IPS DF 6.9 (cell line): Measurements from ENCODE around the gene FAM83G.

Experiments
- DNase-seq: peaks from one replicate; pipeline ENCODE4 v3.0.0-alpha.2; 2013; ENCODE audit warnings: low read depth, low spot score
- H3K27ac ChIP-seq: one replicate; pipeline ENCODE4 v1.5.1; 2013; ENCODE audit warnings: low read length, control low read depth
- H3K27me3 ChIP-seq: 2 replicates; pipeline ENCODE4 v1.6.1; 2013; ENCODE audit warnings: mild to moderate bottlenecking, low read length; ENCODE audit not compliant: control insufficient read depth, insufficient read depth
- H3K36me3 ChIP-seq: 2 replicates; pipeline ENCODE4 v1.6.1; 2013; ENCODE audit warnings: low read length; ENCODE audit not compliant: control insufficient read depth, insufficient read depth
- H3K4me1 ChIP-seq: 2 replicates; pipeline ENCODE4 v1.6.1; 2013; ENCODE audit warnings: low read length; ENCODE audit not compliant: control insufficient read depth, insufficient read depth
- H3K4me3 ChIP-seq: 2 replicates; pipeline ENCODE4 v1.5.1; 2013; ENCODE audit warnings: mild to moderate bottlenecking, low read length
- H3K9me3 ChIP-seq: 2 replicates; pipeline ENCODE4 v1.6.1; 2013; ENCODE audit warnings: low read length, inconsistent platforms; ENCODE audit not compliant: control insufficient read depth, insufficient read depth
- WGBS: extraction: QIAGEN DNeasy Blood & Tissue Kit; methylation state at CpG from one replicate; pipeline ENCODE4 v1.1.7; 2013; ENCODE audit warnings: mixed read lengths, missing lambda C conversion rate; ENCODE audit not compliant: insufficient read length, insufficient coverage; 5-methylcytosine and 5-hydroxymethylcytosine counted together

FAM83G gene

DNA sequence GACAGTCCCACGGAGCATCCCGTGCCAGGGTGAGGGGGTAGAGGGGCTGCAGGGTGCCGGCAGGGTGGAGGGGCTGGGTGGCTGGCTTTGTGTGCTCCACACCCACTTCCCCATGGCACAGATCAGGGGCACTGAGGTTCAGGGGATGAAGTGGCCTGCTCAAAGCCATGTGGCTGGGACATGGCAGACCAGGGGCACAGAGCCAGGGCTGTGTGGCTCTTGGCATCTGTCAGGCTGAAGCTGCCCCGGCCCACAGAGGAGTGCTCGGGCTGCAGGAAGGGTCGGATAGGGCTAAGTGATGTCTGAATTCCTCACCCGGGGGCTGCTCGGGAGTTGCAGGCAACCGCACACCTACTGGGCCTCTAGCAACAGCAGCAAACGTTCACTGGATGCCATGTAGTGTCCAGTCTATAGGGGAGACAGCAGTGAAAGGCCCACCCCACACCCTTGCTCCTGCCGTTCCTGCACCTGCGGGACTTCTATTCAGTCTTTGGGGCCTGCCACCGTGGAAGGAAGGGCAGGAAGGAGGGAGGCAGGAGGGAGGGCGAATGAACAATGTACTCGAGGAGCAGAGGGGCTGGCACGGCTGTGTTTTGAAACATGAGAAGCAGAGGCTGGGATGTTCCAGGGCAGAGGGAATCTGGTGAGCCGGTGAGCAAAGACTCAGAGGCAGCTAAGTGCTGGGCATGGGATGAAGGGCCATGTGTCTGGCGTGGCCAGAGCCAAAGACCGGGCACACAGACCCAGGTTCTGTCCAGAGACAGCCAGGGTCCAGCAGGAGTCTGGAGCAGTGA, 37.5 kb downstream of the FAM83G start:
- no peaks in the 10 kb centered on the region for H3K27me3 ChIP-seq
- no peaks in the 10 kb centered on the region for H3K9me3 ChIP-seq
- peak; percentile 22 for DNase-seq
- peaks cover 11% of the 10 kb centered on the region for H3K36me3 ChIP-seq
- peaks cover 8% of the 10 kb centered on the region for H3K4me1 ChIP-seq
- H3K27ac ChIP-seq = no peak overlapping the region
- H3K4me3 ChIP-seq = no peak overlapping the region
- no CpG with 5 or more reads among the region's 19 CpGs for WGBS

DNA sequence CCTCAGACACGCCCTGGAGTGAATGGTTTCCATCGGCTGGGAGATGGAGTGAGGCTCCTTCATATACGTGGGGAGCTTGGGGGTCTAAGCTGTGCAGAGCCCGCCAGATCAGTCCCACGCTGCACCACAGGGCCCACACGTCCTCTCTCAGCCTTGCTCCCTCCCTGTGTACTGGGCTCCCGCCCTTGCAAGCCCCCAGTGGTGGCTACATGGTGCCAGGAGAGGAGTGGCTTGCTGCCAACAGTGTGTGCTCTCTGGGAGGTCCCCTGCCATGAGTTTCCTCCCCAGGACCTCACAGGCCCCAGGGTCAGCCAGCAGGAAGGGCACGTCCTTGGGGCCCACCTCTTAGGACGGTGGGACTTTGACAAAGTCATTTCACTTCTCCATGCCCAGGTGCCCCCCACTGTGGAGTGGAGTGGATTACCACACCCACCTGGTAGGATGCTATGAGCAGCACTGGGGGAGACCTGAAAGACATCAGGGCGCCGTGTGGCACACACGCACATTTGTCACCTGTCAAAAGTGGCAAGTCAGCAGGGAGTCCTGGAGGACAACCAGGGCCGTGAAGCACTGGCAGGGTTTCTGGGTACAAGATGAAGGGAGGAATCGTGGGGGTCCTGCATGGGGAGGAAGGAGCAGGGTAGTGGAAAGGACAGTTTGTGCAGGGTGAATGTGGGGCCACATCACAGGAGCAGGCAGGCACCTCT, 38.9 kb downstream of the FAM83G start:
- peaks cover 8% of the 10 kb centered on the region for H3K4me1 ChIP-seq

DNA sequence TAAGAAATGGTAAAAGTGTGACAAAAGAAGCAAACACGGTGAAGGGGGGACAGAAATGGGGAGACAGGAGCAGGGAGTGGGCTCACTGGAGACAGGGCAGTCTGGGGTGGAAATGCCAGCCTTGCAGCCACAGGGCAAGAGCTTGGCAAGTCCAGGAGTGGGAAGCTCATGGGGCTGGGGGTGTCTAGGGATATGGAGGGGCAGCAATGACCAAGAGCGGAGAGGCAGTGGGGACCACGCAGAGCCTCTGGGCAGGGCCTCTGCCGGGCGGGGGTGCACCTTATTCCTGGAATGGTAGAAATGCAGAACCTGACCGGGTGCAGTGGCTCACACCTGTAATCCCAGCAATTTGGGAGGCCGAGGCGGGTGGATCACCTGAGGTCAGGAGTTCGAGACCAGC, 40.0 kb downstream of the FAM83G start:
- H3K36me3 ChIP-seq = no peaks in the 10 kb centered on the region; the same call in 1 of the 2 replicates
- H3K9me3 ChIP-seq = no peaks in the 10 kb centered on the region
- no peak for DNase-seq
- H3K4me3 ChIP-seq = no peak overlapping the region
- no peaks in the 10 kb centered on the region for H3K27me3 ChIP-seq
- WGBS = no CpG with 5 or more reads among the region's 9 CpGs
- H3K4me1 ChIP-seq = peaks cover 8% of the 10 kb centered on the region
- no peak overlapping the region for H3K27ac ChIP-seq

More for the DNA sequence above, 38.9 kb downstream of the FAM83G start:
- Histone ChIP-seq H3K4me3 (no peak overlapping the region), H3K9me3 (no peaks in the 10 kb centered on the region), H3K27ac (no peak overlapping the region), H3K27me3 (no peaks in the 10 kb centered on the region), H3K36me3 (no peaks in the 10 kb centered on the region)
- no peak for DNase-seq
- WGBS = no CpG with 5 or more reads among the region's 14 CpGs

DNA sequence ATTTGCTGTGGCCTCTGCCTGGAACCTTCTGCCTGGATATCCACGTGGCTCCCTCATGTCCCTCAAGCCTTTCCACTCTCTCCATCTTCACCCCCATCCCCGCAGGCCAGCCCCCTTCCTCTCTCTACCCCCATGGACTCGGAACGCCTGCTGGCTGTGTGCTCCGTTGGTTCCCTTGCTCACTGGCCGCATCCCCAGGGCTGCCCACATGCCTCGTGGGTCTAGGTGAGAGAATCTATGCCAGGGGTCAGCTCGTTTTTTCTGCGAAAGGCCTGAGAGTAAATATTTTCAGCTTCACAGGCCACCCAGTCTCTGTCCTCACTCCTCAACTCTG, 40.6 kb downstream of the FAM83G start:
- Histone ChIP-seq H3K27ac (no peak overlapping the region), H3K4me3 (no peak overlapping the region), H3K9me3 (no peaks in the 10 kb centered on the region), H3K36me3 (no peaks in the 10 kb centered on the region; the same call in 1 of the 2 replicates), H3K4me1 (peaks cover 8% of the 10 kb centered on the region), H3K27me3 (no peaks in the 10 kb centered on the region)
- WGBS = no CpG with 5 or more reads among the region's 9 CpGs
- DNase-seq = no peak

- no CpG with 5 or more reads among the region's 23 CpGs for WGBS
Measured at GRCh38 chr17:18963126-18964017, 41.2 kb downstream of the FAM83G start.

DNA sequence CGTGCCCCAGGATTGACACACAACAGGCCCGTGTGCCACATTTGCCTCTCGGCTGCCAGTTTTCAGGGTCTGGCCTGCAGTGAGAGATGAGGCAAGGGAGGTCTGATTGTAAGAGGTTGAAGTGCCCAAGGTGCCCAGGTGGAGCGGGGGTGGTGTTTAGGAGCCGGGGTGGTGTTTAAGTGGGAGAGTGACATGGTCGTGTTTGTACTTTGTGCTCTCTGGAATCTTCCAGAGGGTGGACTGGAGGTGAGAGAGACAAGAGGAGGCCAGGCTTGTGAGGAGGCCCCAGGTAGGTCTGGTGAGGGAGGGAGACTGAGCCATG, 42.1 kb downstream of the FAM83G start:
- no peaks in the 10 kb centered on the region for H3K27me3 ChIP-seq
- no peak overlapping the region for H3K27ac ChIP-seq
- WGBS = no CpG with 5 or more reads among the region's 6 CpGs
- no peak overlapping the region for H3K4me3 ChIP-seq
- peaks cover 5% of the 10 kb centered on the region for H3K4me1 ChIP-seq
- no peaks in the 10 kb centered on the region; the same call in 1 of the 2 replicates for H3K36me3 ChIP-seq
- DNase-seq = no peak
- H3K9me3 ChIP-seq = no peaks in the 10 kb centered on the region

More at GRCh38 chr17:18963126-18964017, 41.2 kb downstream of the FAM83G start:
- H3K36me3 ChIP-seq = no peaks in the 10 kb centered on the region; the same call in 1 of the 2 replicates
- no peaks in the 10 kb centered on the region for H3K9me3 ChIP-seq
- H3K4me1 ChIP-seq = peaks cover 8% of the 10 kb centered on the region
- no peak overlapping the region for H3K4me3 ChIP-seq
- no peak for DNase-seq
- H3K27ac ChIP-seq = no peak overlapping the region
- H3K27me3 ChIP-seq = no peaks in the 10 kb centered on the region

DNA sequence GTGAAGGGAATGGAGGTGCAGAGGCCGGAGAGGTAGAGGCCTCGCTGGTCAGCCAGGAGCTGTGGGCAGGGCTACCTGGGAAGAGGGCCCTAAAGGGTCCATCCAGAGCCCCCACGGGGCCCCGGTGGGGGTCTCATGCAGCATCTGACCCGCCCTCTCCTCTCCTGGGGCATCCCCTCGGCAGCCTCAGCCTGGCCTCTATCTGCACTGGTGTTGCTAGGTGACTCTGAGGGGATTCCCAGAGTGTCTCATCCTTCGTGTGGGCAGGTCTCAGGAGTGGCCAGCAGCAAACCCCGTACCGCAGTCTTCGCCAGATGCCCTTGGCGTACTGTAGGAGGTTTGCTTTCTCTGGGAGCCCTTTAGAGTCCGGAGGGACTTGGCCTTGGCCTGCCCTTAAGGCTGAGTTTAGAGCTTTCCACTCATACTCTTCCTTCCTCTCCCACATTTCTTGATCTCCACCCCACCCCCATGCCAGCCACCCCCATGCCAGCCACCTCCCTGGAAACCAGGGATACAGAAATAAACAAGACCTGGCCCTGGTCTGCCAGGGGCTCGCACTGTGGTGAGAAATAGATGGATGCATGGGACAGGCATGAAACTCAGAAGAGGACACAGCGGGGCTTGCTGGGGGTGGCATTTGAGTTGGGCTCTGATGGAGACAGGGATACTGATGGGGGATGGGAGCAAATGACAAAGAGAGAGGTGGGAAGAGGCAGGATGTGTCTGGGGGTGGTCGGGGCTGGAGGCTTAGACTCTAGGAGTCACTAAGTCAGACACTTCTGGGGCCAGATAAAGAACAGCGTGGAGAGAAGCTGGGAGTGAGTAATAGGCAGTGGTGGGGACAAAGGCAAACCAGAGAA, 42.7 kb downstream of the FAM83G start:
- Histone ChIP-seq H3K9me3 (no peaks in the 10 kb centered on the region), H3K36me3 (no peaks in the 10 kb centered on the region; the same call in 1 of the 2 replicates), H3K27ac (no peak overlapping the region), H3K27me3 (no peaks in the 10 kb centered on the region), H3K4me3 (no peak overlapping the region), H3K4me1 (no peaks in the 10 kb centered on the region; the same call in none of the 2 replicates)
- no peak for DNase-seq
- no CpG with 5 or more reads among the region's 16 CpGs for WGBS

DNA sequence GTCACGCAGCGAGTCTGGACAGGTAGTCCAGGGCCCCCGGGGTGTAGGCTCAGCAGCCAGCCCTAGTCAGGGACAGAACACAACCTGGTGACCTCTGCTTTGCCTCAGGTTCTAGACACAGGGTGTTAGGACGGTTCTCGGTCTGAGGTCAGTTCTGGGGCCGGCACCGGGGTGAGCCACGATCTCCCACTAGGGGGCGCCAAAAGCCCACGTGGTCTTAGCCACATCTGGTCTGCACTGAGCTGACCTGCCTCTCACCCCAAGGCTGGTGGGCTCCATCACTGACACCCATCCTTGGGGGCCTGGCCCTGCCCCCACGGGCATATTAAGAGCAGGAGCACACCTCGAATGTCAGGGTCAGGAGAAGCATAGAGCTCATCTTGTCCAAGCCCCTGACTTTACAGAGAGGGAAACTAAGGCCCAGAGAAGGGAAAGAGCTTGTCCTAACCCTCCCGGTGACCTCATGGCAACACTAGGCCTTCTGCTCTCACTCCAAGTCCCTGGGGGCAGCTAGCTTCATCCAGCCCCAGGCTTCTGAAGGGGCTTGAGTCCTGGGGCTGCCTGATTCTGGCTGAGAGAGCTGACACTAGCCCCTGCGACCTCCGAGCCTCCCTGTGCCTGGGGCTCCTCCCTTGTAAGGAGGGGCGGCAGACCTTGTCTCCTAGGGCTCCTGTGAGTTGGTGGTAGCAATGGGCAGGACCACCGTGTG, 43.6 kb downstream of the FAM83G start:
- WGBS = no CpG with 5 or more reads among the region's 17 CpGs
- DNase-seq = peak; percentile 47
- Histone ChIP-seq H3K36me3 (no peaks in the 10 kb centered on the region; the same call in 1 of the 2 replicates), H3K27ac (no peak overlapping the region), H3K27me3 (no peaks in the 10 kb centered on the region), H3K9me3 (no peaks in the 10 kb centered on the region), H3K4me3 (no peak overlapping the region), H3K4me1 (no peaks in the 10 kb centered on the region; the same call in 1 of the 2 replicates)

- DNase-seq = no peak
- no peaks in the 10 kb centered on the region for H3K27me3 ChIP-seq
- WGBS = no CpG with 5 or more reads among the region's 15 CpGs
Measured at GRCh38 chr17:18960241-18960665, 44.3 kb downstream of the FAM83G start.

More at GRCh38 chr17:18960241-18960665, 44.3 kb downstream of the FAM83G start:
- Histone ChIP-seq H3K27ac (no peak overlapping the region), H3K4me3 (no peak overlapping the region), H3K4me1 (no peaks in the 10 kb centered on the region; the same call in 1 of the 2 replicates), H3K36me3 (no peaks in the 10 kb centered on the region; the same call in 1 of the 2 replicates), H3K9me3 (no peaks in the 10 kb centered on the region)
